GM18951 (cell line): ENCODE measurements around the gene FAM171A2.

Experiments used
- POLR2A ChIP-seq: IDR thresholded peaks from 4 replicates; pipeline ENCODE4 v1.6.1; 2011; ENCODE audit warnings: mild to moderate bottlenecking; ENCODE audit not compliant: insufficient read length, insufficient read depth; ENCODE audit errors: extremely low read depth
- in situ Hi-C: fragments of 300-500 bp; cut with MboI; formaldehyde crosslinking; loops from one replicate; pipeline ENCODE4 v1.12.0; 2022; ENCODE audit warnings: low sequenced_read_pairs, mixed read lengths, inconsistent platforms; ENCODE audit not compliant: unreplicated experiment

FAM171A2 gene

GRCh38 chr17:44349553-44350070 lies 14.0 kb downstream of the FAM171A2 start:
- no peak for TF ChIP-seq POLR2A
- in situ Hi-C loops: loop anchor here (25.0 kb wide), 1 partner anchor 412 kb away; the partner anchor contains the start of gene PPY

DNA sequence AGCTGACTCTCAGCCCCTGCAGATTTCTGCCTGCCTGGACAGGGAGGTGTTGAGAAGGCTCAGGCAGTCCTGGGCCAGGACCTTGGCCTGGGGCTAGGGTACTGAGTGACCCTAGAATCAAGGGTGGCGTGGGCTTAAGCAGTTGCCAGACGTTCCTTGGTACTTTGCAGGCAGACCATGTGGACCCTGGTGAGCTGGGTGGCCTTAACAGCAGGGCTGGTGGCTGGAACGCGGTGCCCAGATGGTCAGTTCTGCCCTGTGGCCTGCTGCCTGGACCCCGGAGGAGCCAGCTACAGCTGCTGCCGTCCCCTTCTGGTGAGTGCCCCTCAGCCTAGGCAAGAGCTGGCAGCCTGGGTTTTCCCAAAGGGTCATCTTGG lies 14.7 kb downstream of the FAM171A2 start:
- in situ Hi-C loops: loop anchor here (25.0 kb wide), 1 partner anchor 412 kb away; the partner anchor contains the start of gene PPY

DNA sequence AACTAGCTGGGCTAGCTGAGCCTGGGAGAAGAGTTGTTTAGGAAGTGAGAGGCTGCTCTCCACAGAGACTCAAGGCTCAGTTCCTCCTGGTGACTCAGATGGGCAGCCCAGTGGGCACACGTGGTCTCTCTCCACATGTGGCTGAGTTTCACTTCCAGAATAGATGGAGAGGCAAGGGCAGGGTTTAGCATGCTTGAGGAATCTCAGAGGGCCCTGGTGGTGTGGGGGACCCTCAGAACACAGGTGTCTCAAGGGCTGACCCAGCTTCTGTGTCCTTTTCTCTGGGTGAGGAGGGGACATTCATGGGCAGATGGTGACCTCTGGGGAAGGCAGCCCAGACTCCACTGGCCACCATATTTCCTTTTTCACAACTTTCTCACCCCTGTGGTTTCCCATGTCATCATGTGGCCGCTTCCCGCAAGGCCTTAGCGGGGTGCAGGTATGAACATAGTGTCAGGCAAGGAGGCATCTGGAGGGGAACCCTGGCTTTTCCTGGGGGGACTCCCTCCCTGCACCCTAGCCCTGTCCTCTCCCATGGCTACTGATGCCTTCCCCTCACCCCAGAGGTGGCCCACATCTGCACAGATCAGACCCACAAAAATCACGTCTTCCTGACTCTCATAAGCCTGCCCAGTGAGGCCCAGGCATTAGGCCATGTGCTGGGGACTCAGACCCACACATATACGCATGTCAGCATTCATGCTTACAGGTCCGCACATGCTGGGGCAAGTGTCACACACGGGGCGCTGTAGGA lies 15.2 kb downstream of the FAM171A2 start:
- in situ Hi-C loops: loop anchor here (25.0 kb wide), 1 partner anchor 411 kb away; the partner anchor contains the start of gene PPY
- TF ChIP-seq POLR2A: no peak

More for the DNA sequence above, 14.7 kb downstream of the FAM171A2 start:
- TF ChIP-seq POLR2A: no peak

- in situ Hi-C loops: loop anchor here (25.0 kb wide), 1 partner anchor 410 kb away; the partner anchor contains the start of gene PPY
Observed at GRCh38 chr17:44347206-44348055, 16.2 kb downstream of the FAM171A2 start.

- TF ChIP-seq POLR2A: no peak
Observed at GRCh38 chr17:44346064-44346844, 17.4 kb downstream of the FAM171A2 start.

GRCh38 chr17:44345454-44346026 lies 18.1 kb downstream of the FAM171A2 start:
- TF ChIP-seq POLR2A: no peak
- in situ Hi-C loops: loop anchor here (25.0 kb wide), 1 partner anchor 408 kb away; the partner anchor contains the start of gene PPY

More at GRCh38 chr17:44346064-44346844, 17.4 kb downstream of the FAM171A2 start:
- in situ Hi-C loops: loop anchor here (25.0 kb wide), 1 partner anchor 409 kb away; the partner anchor contains the start of gene PPY

DNA sequence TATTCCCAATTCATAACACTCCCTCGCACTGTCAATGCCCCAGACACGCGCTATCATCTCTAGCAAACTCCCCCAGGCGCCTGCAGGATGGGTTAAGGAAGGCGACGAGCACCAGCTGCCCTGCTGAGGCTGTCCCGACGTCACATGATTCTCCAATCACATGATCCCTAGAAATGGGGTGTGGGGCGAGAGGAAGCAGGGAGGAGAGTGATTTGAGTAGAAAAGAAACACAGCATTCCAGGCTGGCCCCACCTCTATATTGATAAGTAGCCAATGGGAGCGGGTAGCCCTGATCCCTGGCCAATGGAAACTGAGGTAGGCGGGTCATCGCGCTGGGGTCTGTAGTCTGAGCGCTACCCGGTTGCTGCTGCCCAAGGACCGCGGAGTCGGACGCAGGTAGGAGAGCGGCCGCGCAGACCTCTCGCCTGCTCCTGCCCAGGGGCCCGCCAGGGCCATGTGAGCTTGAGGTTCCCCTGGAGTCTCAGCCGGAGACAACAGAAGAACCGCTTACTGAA lies 18.7 kb downstream of the FAM171A2 start, which contains the start of gene GRN:
Gene GRN, plus strand, starts transcription at position 364 of the 515 bp plus-strand sequence. CDS start 3,863 bp downstream, outside the sequence.
- TF ChIP-seq POLR2A: peak; percentile 93
- in situ Hi-C loops: loop anchor here (25.0 kb wide), 1 partner anchor 408 kb away; the partner anchor contains the start of gene PPY

- no peak for TF ChIP-seq POLR2A
- in situ Hi-C loops: loop anchor here (25.0 kb wide), 1 partner anchor 406 kb away; the partner anchor contains the start of gene PPY
Observed at GRCh38 chr17:44343510-44344209, 20.0 kb downstream of the FAM171A2 start.

DNA sequence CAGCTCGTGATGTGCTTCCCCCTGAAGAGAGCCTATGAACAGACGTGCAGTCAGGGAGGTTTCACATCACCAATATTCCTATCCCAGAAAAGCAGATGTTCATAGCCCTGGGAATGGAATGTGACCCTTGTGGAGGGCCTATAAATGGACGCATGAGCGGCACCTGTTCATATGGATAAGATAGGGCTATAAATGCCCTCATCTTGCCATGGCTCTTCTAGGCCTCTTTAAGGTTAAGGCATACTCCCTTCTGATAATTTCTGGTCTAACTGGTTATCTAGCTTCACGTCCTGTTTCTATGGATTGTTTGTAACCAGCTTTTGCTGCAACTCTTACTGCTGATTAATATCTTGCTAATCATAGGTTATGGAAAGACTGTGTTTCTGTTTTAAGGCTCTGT lies 23.1 kb downstream of the FAM171A2 start:
- in situ Hi-C loops: loop anchor here (25.0 kb wide), 1 partner anchor 403 kb away; the partner anchor contains the start of gene PPY

- no peak for TF ChIP-seq POLR2A
Observed at GRCh38 chr17:44338702-44339101, 25.0 kb downstream of the FAM171A2 start.

DNA sequence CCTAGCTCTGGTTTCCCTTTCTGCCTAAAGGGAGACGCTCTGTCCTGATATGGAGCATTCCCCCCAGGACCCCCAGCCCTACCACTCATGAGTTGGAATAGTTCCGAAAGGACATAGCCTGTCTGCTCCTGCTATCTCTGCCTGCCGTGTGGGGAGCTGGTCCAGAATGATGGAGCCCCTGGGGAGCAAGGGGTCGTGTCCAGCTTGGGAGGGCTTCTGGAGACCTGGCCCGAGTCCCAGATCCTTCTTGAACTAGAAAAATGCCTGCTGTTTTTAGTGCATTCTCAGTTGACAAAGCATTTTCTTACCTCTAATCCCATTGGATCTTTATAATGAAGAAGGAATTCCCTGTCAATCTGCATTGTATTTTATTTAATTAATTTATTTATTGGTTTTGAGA lies 27.7 kb downstream of the FAM171A2 start:
- TF ChIP-seq POLR2A: no peak
- in situ Hi-C loops: loop anchor here (25.0 kb wide), 1 partner anchor 399 kb away; the partner anchor contains the start of gene PPY

More at GRCh38 chr17:44338702-44339101, 25.0 kb downstream of the FAM171A2 start:
- in situ Hi-C loops: loop anchor here (25.0 kb wide), 1 partner anchor 401 kb away; the partner anchor contains the start of gene PPY
